AML-193 (cell line): Measurements from ENCODE around the gene ZNF195.
"Not testable (repeated sequence)": the region's sequence is repeated elsewhere in the genome, so short reads cannot be mapped to it uniquely, and the experiment has no call there.

Source experiments
- DNase-seq, 2 experiments: peaks; one replicate each; lab custom pipeline; 2025; lab: John Stamatoyannopoulos, UW

ZNF195 gene

GRCh38 chr11:3378426-3379423 lies at the start of gene ZNF195:
TSS of gene ZNF195 (minus strand) at chr11:3379146. CDS start at chr11:3379040, 106 bp downstream.
- DNase-seq = peak; percentile 97

- not testable (repeated sequence) for DNase-seq
Measured at GRCh38 chr11:3428076-3428475, 49.1 kb upstream of the ZNF195 start.

GRCh38 chr11:3426541-3426940 lies 47.6 kb upstream of the ZNF195 start:
- DNase-seq = not testable (repeated sequence)

GRCh38 chr11:3423928-3424327 lies 45.0 kb upstream of the ZNF195 start:
- DNase-seq = not testable (repeated sequence)

- DNase-seq = peak; percentile 23 to 32
Measured at GRCh38 chr11:3423138-3423731, 44.3 kb upstream of the ZNF195 start.

GRCh38 chr11:3422380-3423137 lies 43.6 kb upstream of the ZNF195 start:
- peak; percentile 87 to 93 for DNase-seq

GRCh38 chr11:3421608-3422379 lies 42.8 kb upstream of the ZNF195 start:
- DNase-seq = peak; percentile 11

- not testable (repeated sequence) for DNase-seq
Measured at GRCh38 chr11:3420281-3421042, 41.5 kb upstream of the ZNF195 start.

- DNase-seq = not testable (repeated sequence)
Measured at GRCh38 chr11:3419496-3419895, 40.5 kb upstream of the ZNF195 start.

GRCh38 chr11:3417047-3417446 lies 38.1 kb upstream of the ZNF195 start:
- peak; percentile 29 for DNase-seq

GRCh38 chr11:3415301-3415700 lies 36.4 kb upstream of the ZNF195 start:
- not testable (repeated sequence) for DNase-seq

- not testable (repeated sequence) for DNase-seq
Measured at GRCh38 chr11:3413666-3414065, 34.7 kb upstream of the ZNF195 start.

GRCh38 chr11:3412837-3413236 lies 33.9 kb upstream of the ZNF195 start:
- DNase-seq = no peak

- DNase-seq = peak; percentile 3 to 15
Measured at GRCh38 chr11:3408722-3409121, 29.8 kb upstream of the ZNF195 start.

- not testable (repeated sequence) for DNase-seq
Measured at GRCh38 chr11:3408058-3408605, 29.2 kb upstream of the ZNF195 start.

GRCh38 chr11:3406937-3407336 lies 28.0 kb upstream of the ZNF195 start:
- DNase-seq = not testable (repeated sequence)

- not testable (repeated sequence) for DNase-seq
Measured at GRCh38 chr11:3406223-3406875, 27.4 kb upstream of the ZNF195 start.

- not testable (repeated sequence) for DNase-seq
Measured at GRCh38 chr11:3404076-3404925, 25.4 kb upstream of the ZNF195 start.

- DNase-seq = not testable (repeated sequence)
Measured at GRCh38 chr11:3402861-3403250, 23.9 kb upstream of the ZNF195 start.
